Stimulated activated naive CD8-positive, alpha-beta T cell treated with anti-CD3 and anti-CD28 coated beads, Interleukin-15, amount 100 ng/mL, for 72 hours (primary cell): Measurements from ENCODE around the gene CCDC6.
"Not testable (repeated sequence)": the region's sequence is repeated elsewhere in the genome, so short reads cannot be mapped to it uniquely, and the experiment has no call there.

ENCODE experiments used
- ATAC-seq: fragments of 150-1000 bp; cut with Tn5 transposase; 2 replicates; pipeline ENCODE4 v1.10.0; 2021; ENCODE audit warnings: mild to moderate bottlenecking, moderate library complexity
- DNase-seq, 2 donors: peaks; one replicate each; pipeline ENCODE4 v3.0.0; 2021 to 2022
- H3K27ac Mint-ChIP-seq, 2 donors: one replicate each; pipeline ENCODE4 v1.8.0; 2022; ENCODE audit warnings: mild to moderate bottlenecking in 2 of 2, mixed read lengths in 2 of 2, moderate library complexity in 2 of 2
- H3K27me3 Mint-ChIP-seq: one replicate; pipeline ENCODE4 v1.8.0; 2022; ENCODE audit warnings: mixed read lengths
- H3K4me1 Mint-ChIP-seq: one replicate; pipeline ENCODE4 v1.8.0; 2022; ENCODE audit warnings: mild to moderate bottlenecking, mixed read lengths
- H3K4me3 Mint-ChIP-seq, 2 donors: one replicate each; pipeline ENCODE4 v1.8.0; 2022; ENCODE audit warnings: mild to moderate bottlenecking in 2 of 2, mixed read lengths in 2 of 2, moderate library complexity in 1 of 2
- H3K9me3 Mint-ChIP-seq, 2 donors: one replicate each; pipeline ENCODE4 v1.8.0; 2022; ENCODE audit warnings: mixed read lengths in 2 of 2

CCDC6 gene

DNA sequence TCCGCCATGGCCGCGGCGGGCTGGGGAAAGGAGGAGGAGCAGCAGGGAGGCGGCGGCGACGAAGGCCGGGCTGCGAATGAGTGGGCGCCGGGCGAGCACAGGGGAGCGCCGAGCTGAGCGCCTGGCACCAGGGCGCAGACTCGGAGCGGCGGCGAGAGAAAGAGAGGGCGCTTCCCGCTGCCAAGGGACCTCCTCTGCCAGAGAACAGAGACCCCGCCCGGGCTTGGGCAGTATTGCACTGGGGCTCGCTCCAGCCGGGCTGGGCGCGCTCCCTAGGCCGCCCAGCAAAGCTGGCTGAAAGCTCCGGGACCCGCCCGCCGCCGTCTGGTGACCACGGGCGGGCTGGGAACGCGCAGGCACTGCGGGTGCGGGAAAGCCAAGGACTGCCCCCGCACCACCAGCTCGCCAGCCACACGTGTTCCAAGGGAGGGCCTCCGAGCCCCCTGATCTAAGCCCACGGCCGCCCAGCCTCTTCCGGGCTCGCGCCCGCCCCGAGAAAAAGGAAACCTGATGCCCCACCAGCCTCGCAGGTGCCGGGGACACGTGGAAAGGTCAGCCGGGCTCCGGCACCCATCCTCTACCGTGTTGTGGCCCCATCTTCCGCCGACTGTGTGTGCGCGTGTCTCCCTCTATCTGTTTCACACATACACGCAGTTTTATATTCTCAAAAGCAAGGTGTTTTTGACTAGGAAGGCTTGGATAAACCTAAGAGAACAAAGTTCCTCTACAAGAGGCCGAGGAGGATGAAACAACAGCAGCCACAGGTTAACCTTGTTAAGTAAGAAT lies at the start of gene CCDC6:
TSS of gene CCDC6 (minus strand) at position 140 of the 786 bp plus-strand sequence. CDS start at position 8, 132 bp downstream.
- peak within 1 kb of the TSS; percentile 97 to 98 for H3K27ac Mint-ChIP-seq
- H3K4me1 Mint-ChIP-seq: peaks cover 67% of the 10 kb centered on the region
- peak; percentile 85 for ATAC-seq
- no peaks in the 10 kb centered on the region for H3K27me3 Mint-ChIP-seq
- peak; percentile 96 to 97 for DNase-seq
- peak within 1 kb of the TSS; percentile 91 to 95 for H3K4me3 Mint-ChIP-seq
- no peaks in the 10 kb centered on the region for H3K9me3 Mint-ChIP-seq

DNA sequence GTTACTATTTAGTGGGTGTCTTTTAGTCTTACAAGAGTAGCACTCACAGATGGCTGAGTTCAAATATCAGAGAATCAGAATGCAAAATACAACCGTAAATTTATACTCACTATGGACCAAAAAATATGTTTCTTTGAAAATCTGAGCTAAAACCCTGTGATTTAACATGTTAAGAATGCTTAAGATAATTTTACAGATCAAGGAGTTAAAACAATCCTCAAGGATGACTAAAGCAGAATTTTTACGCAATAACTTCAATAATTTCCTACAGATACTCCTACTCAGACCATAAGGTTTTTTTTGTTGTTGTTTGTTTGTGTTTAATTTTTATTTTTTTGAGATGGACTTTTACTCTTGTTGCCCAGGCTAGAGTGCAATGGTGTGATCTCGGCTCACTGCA lies 47.9 kb upstream of the CCDC6 start:
- Mint-ChIP-seq H3K27me3 (peaks cover 6% of the 10 kb centered on the region), H3K4me3 (no peak overlapping the region), H3K4me1 (no peaks in the 10 kb centered on the region), H3K27ac (no peak overlapping the region), H3K9me3 (no peaks in the 10 kb centered on the region)
- ATAC-seq (no peak), DNase-seq (no peak)

DNA sequence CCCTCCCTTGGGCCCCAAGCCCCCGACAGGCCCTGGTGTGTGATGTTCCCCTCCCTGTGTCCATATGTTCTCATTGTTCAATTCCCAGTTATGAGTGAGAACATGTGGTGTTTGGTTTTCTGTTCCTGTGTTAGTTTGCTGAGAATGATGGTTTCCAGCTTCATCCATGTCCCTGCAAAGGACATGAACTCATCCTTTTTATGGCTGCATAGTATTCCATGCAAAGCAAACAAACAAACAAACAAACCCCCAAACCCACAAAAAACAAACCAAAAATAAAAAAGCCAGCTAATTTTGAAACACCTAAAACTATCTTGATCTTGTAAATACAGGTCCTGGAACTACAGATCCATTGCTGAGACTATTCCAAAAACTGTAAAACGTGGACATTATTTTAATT lies 47.4 kb upstream of the CCDC6 start:
- not testable (repeated sequence) for H3K27ac Mint-ChIP-seq, ATAC-seq, H3K4me3 Mint-ChIP-seq, H3K27me3 Mint-ChIP-seq, H3K4me1 Mint-ChIP-seq, DNase-seq, H3K9me3 Mint-ChIP-seq

DNA sequence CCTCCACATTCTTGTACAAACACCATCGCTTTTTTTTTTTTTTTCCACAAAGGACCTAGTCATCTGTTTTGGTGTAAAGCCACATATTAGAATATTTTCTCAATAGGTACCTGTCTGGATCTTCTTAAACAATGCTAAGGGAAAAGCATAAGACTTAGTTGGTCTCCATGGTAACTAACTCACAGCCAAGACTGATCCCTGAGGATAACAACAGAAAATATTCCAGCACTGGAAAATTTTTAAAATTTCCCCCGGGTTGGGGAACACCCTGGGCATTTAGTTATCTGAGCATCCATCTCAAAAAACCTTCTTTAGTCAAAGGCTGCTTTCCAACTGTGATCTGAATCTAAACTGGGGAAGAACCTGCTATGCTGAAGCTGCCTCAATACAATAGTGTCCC lies 43.7 kb upstream of the CCDC6 start:
- Mint-ChIP-seq H3K4me1 (no peaks in the 10 kb centered on the region), H3K4me3 (no peak overlapping the region)
- no peak for ATAC-seq

DNA sequence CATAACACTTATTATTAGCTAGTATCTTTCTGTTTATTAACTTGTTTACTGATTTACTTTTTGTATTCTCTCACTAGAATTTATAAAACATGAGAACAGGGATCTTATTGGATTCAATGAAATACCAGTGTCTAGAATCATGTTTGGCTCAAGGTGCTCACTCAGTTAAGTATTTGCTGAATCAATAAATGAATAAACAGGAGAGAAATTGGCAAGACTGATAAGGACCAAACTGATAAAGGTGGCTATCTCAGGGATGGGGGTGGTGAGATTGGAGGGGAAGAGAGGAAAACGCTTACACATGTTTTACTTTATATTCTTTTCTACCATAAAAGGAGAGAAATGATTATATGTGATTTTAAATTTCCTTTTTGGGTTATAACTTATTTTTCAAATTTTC lies 43.3 kb upstream of the CCDC6 start:
- no peaks in the 10 kb centered on the region for H3K9me3 Mint-ChIP-seq

More for the DNA sequence above, 43.7 kb upstream of the CCDC6 start:
- H3K27me3 Mint-ChIP-seq: peaks cover 20% of the 10 kb centered on the region
- H3K27ac Mint-ChIP-seq: peak overlapping the region in 1 of 2 donors; percentile 8
- no peak for DNase-seq
- H3K9me3 Mint-ChIP-seq: no peaks in the 10 kb centered on the region

DNA sequence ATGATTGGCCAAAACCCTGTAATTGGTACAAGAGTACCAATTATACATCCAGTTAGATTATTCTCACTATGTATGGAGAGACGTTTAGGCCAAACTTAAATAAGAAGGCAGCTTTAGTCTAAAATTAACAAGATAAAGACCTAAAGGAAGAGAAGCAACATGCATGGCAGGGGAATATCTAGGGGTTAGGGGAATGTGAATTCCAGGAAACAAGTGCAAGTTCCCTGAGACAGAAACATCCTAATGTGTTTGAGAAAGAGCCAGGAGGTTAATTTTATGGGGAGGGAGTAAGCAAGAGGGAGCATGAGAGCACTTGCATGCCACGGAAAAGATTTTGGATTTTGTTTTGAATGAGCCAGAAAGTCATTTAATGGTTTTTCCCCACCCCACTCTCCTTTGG lies 39.6 kb upstream of the CCDC6 start:
- no peaks in the 10 kb centered on the region for H3K9me3 Mint-ChIP-seq
- DNase-seq (no peak), ATAC-seq (no peak)
- no peak overlapping the region for H3K4me3 Mint-ChIP-seq
- no peaks in the 10 kb centered on the region for H3K4me1 Mint-ChIP-seq
- no peak overlapping the region for H3K27ac Mint-ChIP-seq
- H3K27me3 Mint-ChIP-seq: peaks cover 20% of the 10 kb centered on the region

More for the DNA sequence above, 43.3 kb upstream of the CCDC6 start:
- DNase-seq (no peak), ATAC-seq (no peak)
- no peaks in the 10 kb centered on the region for H3K4me1 Mint-ChIP-seq
- no peak overlapping the region for H3K4me3 Mint-ChIP-seq
- peaks cover 20% of the 10 kb centered on the region for H3K27me3 Mint-ChIP-seq
- H3K27ac Mint-ChIP-seq: no peak overlapping the region

DNA sequence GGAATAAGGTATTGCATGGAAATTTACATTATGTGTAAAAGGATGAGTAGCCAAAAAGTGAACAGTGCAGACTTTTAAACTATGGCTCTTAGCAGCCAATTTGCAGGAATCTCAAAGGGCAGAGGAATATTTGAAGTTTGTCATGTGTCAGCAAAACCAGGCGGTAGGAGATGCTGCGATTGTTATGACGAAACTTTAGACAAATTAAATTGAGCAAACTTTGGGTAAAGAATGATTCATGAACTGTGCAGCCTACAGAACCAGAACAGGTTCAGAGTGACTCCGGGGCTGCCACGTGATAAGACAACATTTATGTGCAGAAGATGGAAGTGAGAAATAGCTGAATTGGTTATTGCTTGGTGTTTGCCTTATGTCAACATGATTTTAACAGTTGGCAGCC lies 39.2 kb upstream of the CCDC6 start:
- Mint-ChIP-seq H3K27me3 (peaks cover 20% of the 10 kb centered on the region), H3K4me1 (no peaks in the 10 kb centered on the region), H3K27ac (no peak overlapping the region), H3K9me3 (no peaks in the 10 kb centered on the region), H3K4me3 (no peak overlapping the region)
- DNase-seq (no peak), ATAC-seq (no peak)

DNA sequence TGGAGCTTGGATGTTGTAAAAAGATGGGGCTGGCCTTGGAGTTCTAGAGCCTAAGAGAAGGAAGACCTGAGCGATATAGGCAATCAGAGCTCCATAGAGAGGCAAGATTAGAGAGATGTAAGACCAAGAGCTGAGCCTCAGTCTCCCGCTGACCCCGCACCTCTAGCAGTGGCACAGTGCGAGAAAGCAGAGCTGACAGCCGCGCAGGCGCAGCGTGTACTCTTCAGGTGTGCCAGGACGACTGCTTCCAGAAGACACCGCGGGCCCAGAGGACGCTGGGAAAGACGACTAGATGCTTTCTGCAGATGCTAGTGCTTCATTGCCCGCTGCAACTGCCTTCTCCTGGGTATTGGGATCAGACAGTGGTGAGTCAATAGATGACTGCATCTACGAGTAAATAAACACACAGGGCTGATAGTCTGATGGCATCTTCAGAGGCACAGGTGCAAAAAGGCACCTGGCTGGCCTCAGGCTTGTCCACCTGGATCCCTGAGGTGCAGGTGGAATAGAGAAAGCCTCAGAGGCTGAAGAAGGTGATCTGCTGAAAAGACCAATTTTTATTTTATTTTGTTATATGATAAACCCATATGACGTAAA lies 38.1 kb upstream of the CCDC6 start:
- H3K27ac Mint-ChIP-seq: no peak overlapping the region
- no peaks in the 10 kb centered on the region for H3K9me3 Mint-ChIP-seq
- H3K4me3 Mint-ChIP-seq: no peak overlapping the region
- peaks cover 20% of the 10 kb centered on the region for H3K27me3 Mint-ChIP-seq
- ATAC-seq (no peak), DNase-seq (no peak)
- no peaks in the 10 kb centered on the region for H3K4me1 Mint-ChIP-seq

DNA sequence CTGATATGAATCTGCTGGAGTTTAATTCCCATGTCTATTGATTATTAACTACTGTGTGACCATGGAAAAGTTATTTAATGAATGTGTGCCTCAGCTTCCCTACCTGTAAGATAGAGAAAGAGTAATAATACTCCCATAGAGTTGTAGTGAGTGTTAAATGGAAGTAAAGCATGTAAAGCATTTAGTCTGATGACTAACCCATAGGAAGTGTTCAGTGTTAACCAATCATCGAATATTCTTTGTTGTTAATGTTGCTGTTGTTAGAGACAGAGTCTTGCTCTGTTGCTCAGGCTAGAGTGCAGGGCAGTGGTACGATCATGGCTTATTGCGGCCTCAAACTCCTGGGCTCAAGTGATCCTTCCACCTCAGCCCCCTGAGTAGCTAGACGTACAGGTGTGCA lies 36.2 kb upstream of the CCDC6 start:
- no peaks in the 10 kb centered on the region for H3K4me1 Mint-ChIP-seq
- no peak overlapping the region for H3K27ac Mint-ChIP-seq
- no peaks in the 10 kb centered on the region for H3K9me3 Mint-ChIP-seq
- H3K4me3 Mint-ChIP-seq: no peak overlapping the region
- H3K27me3 Mint-ChIP-seq: peaks cover 26% of the 10 kb centered on the region
- no peak for ATAC-seq
- no peak for DNase-seq

DNA sequence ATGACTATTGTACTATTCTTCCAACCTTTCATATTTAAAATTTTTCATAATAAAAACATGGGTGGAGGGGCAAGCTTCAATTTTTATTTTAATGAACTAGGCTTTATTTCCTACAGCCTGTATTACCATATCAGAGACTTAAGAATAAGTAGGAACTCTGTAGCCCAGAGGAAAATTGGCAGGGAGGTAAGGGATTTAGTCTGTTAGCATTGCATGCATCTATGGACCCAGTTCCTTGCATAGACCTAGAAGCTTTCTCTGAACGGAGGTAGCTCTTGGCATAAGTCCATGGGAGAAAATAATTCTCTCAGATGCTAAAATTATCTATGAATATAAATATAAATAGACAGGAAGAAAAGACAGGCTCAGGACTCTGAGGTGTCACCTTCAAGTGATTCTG lies 31.4 kb upstream of the CCDC6 start:
- ATAC-seq (no peak), DNase-seq (no peak)
- no peaks in the 10 kb centered on the region for H3K4me1 Mint-ChIP-seq
- no peak overlapping the region for H3K27ac Mint-ChIP-seq
- H3K9me3 Mint-ChIP-seq: no peaks in the 10 kb centered on the region
- no peak overlapping the region for H3K4me3 Mint-ChIP-seq
- H3K27me3 Mint-ChIP-seq: peaks cover 6% of the 10 kb centered on the region

DNA sequence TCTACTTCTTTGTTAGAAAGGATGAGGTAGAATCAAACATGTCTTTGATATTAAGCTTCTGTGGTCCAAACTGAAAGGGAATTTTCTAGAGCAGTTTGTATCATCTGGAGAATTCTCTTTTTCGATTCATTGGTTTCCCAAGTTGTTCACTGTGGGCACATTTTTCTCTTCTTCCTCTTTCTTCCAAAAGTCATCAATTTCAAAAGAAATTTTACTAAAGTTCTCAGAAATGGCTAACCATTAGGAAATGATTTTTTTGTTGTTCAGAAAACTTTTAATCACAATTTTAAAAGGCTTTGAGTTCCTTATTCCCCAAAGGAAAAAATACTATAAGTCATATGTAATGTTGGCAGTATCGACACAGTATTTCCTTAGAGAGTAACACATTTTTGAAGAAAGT lies 28.3 kb upstream of the CCDC6 start:
- H3K27ac Mint-ChIP-seq: no peak overlapping the region
- H3K27me3 Mint-ChIP-seq: peaks cover 6% of the 10 kb centered on the region
- no peak for ATAC-seq

DNA sequence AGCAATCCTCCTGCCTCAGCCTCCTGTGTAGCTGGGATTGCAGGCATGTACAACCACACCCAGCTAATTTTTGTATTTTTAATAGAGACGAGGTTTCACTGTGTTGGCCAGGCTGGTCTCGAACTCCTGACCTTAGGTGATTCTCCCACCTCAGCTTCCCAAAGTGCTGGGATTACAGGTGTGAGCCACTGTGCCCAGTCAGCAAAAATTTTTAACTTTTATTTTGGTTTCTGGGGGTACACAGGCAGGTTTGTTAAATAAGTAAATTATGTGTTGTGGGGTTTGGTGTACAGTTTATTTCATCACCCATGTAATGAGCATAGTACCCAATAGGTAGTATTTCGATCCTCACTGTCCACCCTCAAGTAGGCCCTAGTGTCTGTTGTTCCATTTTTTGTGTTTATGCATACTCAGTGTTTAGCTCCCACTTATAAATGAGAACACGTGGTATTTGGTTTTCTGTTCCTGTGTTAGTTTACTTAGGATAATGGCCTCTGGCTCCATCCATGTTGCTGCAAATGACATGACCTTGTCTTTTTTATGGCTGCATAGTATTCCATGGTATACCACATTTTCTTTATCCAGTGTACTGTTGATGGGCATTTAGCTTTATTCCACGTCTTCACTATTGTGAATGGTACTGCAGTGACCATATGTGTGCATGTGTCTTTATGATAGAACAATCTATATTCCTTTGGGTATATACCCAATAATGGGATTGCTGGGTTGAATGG lies 24.6 kb upstream of the CCDC6 start:
- not testable (repeated sequence) for ATAC-seq, H3K27me3 Mint-ChIP-seq

More for the DNA sequence above, 28.3 kb upstream of the CCDC6 start:
- Mint-ChIP-seq H3K4me3 (no peak overlapping the region), H3K9me3 (no peaks in the 10 kb centered on the region), H3K4me1 (no peaks in the 10 kb centered on the region)
- DNase-seq: no peak

DNA sequence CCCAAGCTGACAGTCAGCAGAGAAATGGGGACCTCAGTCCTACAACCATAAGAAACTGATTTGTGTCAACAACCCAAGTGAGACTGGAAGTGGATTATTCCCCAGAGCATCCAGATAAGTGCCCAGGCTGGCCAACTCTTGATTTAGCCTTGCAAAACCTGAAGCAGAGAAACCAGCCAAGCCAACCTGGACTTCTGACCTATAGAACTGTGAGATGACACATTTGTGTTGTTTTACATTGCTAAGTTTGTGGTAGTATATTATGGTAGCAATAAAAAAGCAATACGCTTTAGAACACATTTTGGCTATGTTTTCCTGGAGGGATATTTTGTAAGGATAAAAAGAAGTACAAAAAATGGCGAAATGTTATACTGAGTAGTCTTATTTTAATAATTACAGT lies 19.7 kb upstream of the CCDC6 start:
- no peaks in the 10 kb centered on the region for H3K4me1 Mint-ChIP-seq
- no peak for DNase-seq
- peaks cover 20 to 22% of the 10 kb centered on the region in 2 donors for H3K9me3 Mint-ChIP-seq
- H3K4me3 Mint-ChIP-seq: no peak overlapping the region
- no peak overlapping the region for H3K27ac Mint-ChIP-seq
- ATAC-seq: no peak
- peaks cover 7% of the 10 kb centered on the region for H3K27me3 Mint-ChIP-seq

More for the DNA sequence above, 24.6 kb upstream of the CCDC6 start:
- H3K9me3 Mint-ChIP-seq, DNase-seq, H3K27ac Mint-ChIP-seq, H3K4me3 Mint-ChIP-seq, H3K4me1 Mint-ChIP-seq: not testable (repeated sequence)

DNA sequence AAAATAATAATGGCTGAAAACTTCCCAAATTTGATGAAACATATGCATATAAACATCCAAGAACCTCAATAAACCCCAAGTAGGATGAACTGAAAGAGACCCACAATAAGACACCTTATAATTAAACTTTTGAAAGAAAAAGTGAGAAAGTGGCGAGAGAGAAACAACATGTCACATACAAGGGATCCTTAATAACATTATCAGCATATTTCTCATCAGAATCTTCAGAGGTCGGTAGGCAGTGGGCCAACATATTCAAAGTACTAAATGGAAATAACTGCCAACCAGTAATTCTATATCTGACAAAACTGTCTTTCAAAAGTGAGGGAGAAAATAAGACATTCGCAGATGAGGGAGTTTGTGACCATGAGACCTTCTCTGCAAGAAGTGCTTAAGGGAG lies 16.6 kb upstream of the CCDC6 start:
- H3K27ac Mint-ChIP-seq: no peak overlapping the region
- no peak for ATAC-seq
- DNase-seq: no peak
- no peaks in the 10 kb centered on the region for H3K4me1 Mint-ChIP-seq
- peaks cover 12% of the 10 kb centered on the region for H3K27me3 Mint-ChIP-seq
- no peak overlapping the region for H3K4me3 Mint-ChIP-seq
- peaks cover 20 to 22% of the 10 kb centered on the region in 2 donors for H3K9me3 Mint-ChIP-seq

DNA sequence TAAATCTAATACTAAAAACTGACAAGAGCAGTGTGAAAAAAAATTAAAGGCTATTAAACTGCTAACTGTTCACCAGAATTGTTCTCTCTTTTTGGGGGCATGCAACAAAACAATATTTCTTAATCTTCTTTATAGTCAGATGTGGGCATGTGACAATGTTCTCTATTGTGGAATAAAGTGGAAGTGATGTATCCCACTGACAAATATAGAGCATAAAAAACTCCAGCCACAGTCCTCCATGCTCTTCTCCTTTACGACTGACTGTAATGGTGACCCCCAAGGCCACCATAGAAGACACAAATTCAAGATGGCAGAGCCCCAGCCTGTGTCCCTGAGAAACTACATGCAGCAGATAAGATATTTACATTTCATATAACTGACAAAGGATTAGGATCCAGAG lies 11.6 kb upstream of the CCDC6 start:
- ATAC-seq (no peak), DNase-seq (no peak)
- Mint-ChIP-seq H3K4me3 (no peak overlapping the region), H3K4me1 (no peaks in the 10 kb centered on the region), H3K9me3 (peaks cover 20 to 28% of the 10 kb centered on the region in 2 donors), H3K27ac (no peak overlapping the region), H3K27me3 (peaks cover 14% of the 10 kb centered on the region)
